Calu3 (cell line): ENCODE data around the gene SLC30A2. TPM values are rescaled to one million over a fixed set of nuclear protein-coding genes. Genes with fewer than 3 reads are reported as not detected.

Source experiments
- BruUV-seq: library from RNA; stranded (reverse); fragments of 400-500 nt; replicated peaks from 2 replicates; lab custom pipeline; 2021; lab: Mats Ljungman, UMichigan
- CTCF ChIA-PET: fragments of 300-600 bp; sonication (Branson Sonifier 250); formaldehyde crosslinking; loops from one replicate; lab custom pipeline; 2022; ENCODE audit warnings: antibody characterized with exemption; lab: Charles Lee
- DNase-seq: peaks from one replicate; pipeline ENCODE4 v3.0.0; 2022
- H3K27ac Mint-ChIP-seq: one replicate; pipeline ENCODE4 v1.8.0; 2022; ENCODE audit warnings: mixed read lengths; ENCODE audit not compliant: unreplicated experiment
- H3K27me3 Mint-ChIP-seq: one replicate; pipeline ENCODE4 v1.8.0; 2022; ENCODE audit warnings: mixed read lengths; ENCODE audit not compliant: unreplicated experiment
- H3K36me3 Mint-ChIP-seq: one replicate; pipeline ENCODE4 v1.8.0; 2022; ENCODE audit warnings: mild to moderate bottlenecking, moderate library complexity, mixed read lengths; ENCODE audit not compliant: insufficient read depth, unreplicated experiment
- H3K4me1 Mint-ChIP-seq: one replicate; pipeline ENCODE4 v1.8.0; 2022; ENCODE audit warnings: mild to moderate bottlenecking, low read depth, mixed read lengths; ENCODE audit not compliant: unreplicated experiment
- H3K4me3 Mint-ChIP-seq: one replicate; pipeline ENCODE4 v1.8.0; 2022; ENCODE audit warnings: mild to moderate bottlenecking, low read depth, moderate library complexity, mixed read lengths; ENCODE audit not compliant: unreplicated experiment
- H3K9me3 Mint-ChIP-seq: one replicate; pipeline ENCODE4 v1.8.0; 2022; ENCODE audit warnings: low read depth, mixed read lengths; ENCODE audit not compliant: unreplicated experiment
- intact Hi-C: fragments of 100-400 bp; cut with micrococcal nuclease; formaldehyde crosslinking; loops from one replicate; pipeline ENCODE4 v1.10.0; 2022; ENCODE audit not compliant: unreplicated experiment
- total RNA-seq: library from RNA; stranded (reverse); gene quantifications from 2 replicates; pipeline ENCODE4 v1.2.3, GENCODE V29; 2022
- TF ChIP-seq, protein P1 (sequence below): fragments of 200-600 bp; IDR thresholded peaks from one replicate; pipeline ENCODE4 v1.8.0; 2022; ENCODE audit warnings: antibody characterized with exemption; ENCODE audit not compliant: unreplicated experiment

The SLC30A2 gene
- total RNA-seq, 1 experiment from 2014 or later: not detected

DNA sequence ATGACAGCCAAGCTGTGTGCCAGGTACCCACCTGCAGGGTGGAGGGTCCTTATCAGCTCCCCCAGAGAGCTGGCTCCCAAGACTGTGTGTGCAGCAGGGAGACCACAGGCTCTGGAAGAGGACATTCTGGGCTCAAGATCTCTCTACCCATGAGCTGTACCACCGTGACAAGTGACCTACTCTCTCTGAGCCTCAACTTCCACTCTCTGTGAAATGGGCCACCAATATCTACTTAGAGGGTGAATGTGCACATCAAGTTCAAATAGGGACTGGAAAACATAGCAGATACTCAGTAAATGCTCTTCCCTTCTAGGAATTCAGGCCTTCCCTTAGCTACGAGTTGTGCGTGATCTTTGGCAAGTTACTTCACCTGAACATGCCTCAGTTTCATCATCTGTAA, 1.5 kb downstream of the SLC30A2 start:
- Mint-ChIP-seq H3K27ac (no peak overlapping the region), H3K4me3 (no peak overlapping the region), H3K9me3 (no peaks in the 10 kb centered on the region), H3K36me3 (no peaks in the 10 kb centered on the region), H3K4me1 (no peaks in the 10 kb centered on the region), H3K27me3 (peaks cover 36% of the 10 kb centered on the region)
- no TSS peak for BruUV-seq
- CTCF ChIA-PET: no interaction called here
- intact Hi-C loops: no loop called here
- TF ChIP-seq, protein P1, sequence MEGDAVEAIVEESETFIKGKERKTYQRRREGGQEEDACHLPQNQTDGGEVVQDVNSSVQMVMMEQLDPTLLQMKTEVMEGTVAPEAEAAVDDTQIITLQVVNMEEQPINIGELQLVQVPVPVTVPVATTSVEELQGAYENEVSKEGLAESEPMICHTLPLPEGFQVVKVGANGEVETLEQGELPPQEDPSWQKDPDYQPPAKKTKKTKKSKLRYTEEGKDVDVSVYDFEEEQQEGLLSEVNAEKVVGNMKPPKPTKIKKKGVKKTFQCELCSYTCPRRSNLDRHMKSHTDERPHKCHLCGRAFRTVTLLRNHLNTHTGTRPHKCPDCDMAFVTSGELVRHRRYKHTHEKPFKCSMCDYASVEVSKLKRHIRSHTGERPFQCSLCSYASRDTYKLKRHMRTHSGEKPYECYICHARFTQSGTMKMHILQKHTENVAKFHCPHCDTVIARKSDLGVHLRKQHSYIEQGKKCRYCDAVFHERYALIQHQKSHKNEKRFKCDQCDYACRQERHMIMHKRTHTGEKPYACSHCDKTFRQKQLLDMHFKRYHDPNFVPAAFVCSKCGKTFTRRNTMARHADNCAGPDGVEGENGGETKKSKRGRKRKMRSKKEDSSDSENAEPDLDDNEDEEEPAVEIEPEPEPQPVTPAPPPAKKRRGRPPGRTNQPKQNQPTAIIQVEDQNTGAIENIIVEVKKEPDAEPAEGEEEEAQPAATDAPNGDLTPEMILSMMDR: no peak
- no peak for DNase-seq

GRCh38 chr1:26043765-26044164, 2.2 kb downstream of the SLC30A2 start:
- Mint-ChIP-seq H3K4me1 (no peaks in the 10 kb centered on the region), H3K36me3 (no peaks in the 10 kb centered on the region), H3K9me3 (no peaks in the 10 kb centered on the region), H3K4me3 (no peak overlapping the region), H3K27me3 (peaks cover 29% of the 10 kb centered on the region), H3K27ac (no peak overlapping the region)
- TF ChIP-seq, protein P1: no peak
- CTCF ChIA-PET: no interaction called here
- intact Hi-C loops: no loop called here
- no TSS peak for BruUV-seq
- no peak for DNase-seq

GRCh38 chr1:26041978-26042377, 3.9 kb downstream of the SLC30A2 start:
- H3K36me3 Mint-ChIP-seq: no peaks in the 10 kb centered on the region
- BruUV-seq: no TSS peak
- TF ChIP-seq, protein P1: no peak
- H3K4me3 Mint-ChIP-seq: no peak overlapping the region
- H3K27ac Mint-ChIP-seq: no peak overlapping the region
- no peaks in the 10 kb centered on the region for H3K9me3 Mint-ChIP-seq
- intact Hi-C loops: no loop called here
- H3K4me1 Mint-ChIP-seq: no peaks in the 10 kb centered on the region
- no peak for DNase-seq
- CTCF ChIA-PET: no interaction called here
- H3K27me3 Mint-ChIP-seq: peaks cover 20% of the 10 kb centered on the region

- Mint-ChIP-seq H3K27me3 (peaks cover 20% of the 10 kb centered on the region), H3K4me1 (peaks cover 5% of the 10 kb centered on the region), H3K9me3 (no peaks in the 10 kb centered on the region), H3K36me3 (peaks cover 5% of the 10 kb centered on the region), H3K4me3 (no peak overlapping the region), H3K27ac (no peak overlapping the region)
- intact Hi-C loops: no loop called here
- no TSS peak for BruUV-seq
- TF ChIP-seq, protein P1: no peak
- no peak for DNase-seq
- CTCF ChIA-PET: no interaction called here
Observed at GRCh38 chr1:26041401-26041800, 4.5 kb downstream of the SLC30A2 start.
